Activated CD8-positive, alpha-beta memory T cell treated with anti-CD3 and anti-CD28 coated beads, Interleukin-2, amount 50 U/mL, for 24 hours (primary cell): ENCODE data around the gene PITPNC1.
"Not testable (repeated sequence)": the region's sequence is repeated elsewhere in the genome, so short reads cannot be mapped to it uniquely, and the experiment has no call there.

Experiments
- DNase-seq: peaks from one replicate; pipeline ENCODE4 v3.0.0-alpha.2; 2020; ENCODE audit errors: extremely low read depth

PITPNC1 gene

DNA sequence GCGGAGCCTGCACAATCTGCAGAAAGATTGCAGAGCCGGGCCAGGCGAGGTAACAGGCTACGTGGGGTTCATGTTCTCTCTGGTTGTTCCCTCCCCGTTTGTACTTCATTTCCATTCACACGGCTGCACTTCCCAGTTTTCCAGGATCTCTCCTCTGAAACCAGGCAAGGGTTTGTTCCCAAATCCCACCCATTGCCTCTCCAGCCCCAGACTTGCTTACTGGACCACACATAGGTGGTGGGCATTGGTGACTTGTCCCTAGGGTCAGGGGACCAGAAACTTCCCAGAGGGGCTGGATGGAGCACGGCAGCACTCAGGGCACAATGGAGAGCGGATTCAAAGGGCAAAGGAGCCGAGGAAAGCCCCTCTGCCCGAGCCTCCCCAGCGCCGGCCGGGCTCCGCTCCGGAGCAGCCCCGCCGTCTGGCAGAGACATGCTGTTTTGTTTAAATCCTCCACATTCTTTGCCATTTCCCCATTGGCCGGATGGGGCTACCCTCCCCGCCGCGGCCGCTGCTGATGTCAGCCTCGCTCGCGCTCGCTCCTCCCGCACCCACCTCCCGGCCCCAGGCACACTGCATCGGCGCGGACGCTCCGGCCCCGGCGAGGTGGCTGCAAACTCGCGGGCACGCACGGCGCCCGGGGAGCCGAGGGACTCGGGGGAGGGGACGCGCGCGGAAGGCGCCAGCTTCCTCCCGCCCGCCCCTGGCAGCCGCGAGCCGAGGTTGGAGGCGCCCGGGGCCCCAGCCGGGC is at the start of gene PITPNC1:
Gene PITPNC1, plus strand, starts transcription at position 545 of the 751 bp plus-strand sequence.
- peak; percentile 63 for DNase-seq

DNA sequence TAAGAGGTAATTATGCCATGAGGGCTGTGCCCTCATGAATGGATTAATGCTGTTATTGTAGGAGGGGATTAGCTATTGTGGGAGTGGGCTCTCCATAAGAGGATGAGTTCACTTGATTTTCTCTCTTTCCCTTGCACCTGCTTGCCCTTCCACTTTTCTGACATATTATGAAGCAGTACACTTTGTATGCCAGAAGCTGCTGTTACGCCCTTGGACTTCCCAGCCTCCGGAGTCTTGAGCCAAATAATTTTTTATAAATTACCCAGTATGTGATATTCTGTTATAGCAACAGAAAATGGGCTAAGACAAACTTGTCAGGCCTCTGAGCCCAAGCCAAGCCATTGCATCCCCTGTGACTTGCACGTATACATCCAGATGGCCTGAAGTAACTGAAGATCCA is 49.1 kb upstream of the PITPNC1 start:
- DNase-seq = no peak

DNA sequence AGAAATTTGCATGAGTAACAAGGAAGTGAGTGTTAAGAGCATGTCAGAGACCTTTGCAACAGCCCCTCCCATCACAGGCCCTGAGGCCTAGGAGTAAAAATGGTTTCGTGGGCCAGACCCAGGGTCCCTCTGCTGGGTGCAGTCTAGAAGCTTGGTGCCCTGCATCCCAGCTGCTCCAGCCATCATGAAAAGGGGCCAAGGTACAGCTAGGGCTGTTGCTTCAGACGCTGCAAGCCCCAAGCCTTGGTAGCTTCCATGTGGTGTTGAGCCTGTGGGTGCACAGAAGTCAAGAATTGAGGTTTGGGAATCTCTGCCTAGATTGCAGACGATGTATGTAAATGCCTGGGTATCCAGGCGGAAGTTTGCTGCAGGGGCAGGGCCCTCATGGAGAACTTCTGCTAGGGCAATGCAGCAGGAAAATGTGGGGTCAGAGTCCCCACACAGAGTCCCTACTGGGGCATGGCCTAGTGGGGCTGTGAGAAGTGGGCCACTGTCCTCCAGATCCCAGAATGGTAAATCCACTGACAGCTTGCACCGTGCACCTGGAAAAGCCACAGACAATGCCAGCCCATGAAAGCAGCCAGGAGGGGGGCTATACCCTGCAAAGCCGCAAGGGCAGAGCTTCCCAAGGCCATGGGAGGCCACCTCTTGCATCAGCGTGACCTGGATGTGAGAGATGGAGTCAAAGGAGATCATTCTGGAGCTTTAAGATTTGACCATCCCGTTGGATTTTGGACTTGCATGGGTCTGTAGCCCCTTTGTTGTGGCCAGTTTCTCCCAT is 45.5 kb upstream of the PITPNC1 start:
- DNase-seq = not testable (repeated sequence)

DNA sequence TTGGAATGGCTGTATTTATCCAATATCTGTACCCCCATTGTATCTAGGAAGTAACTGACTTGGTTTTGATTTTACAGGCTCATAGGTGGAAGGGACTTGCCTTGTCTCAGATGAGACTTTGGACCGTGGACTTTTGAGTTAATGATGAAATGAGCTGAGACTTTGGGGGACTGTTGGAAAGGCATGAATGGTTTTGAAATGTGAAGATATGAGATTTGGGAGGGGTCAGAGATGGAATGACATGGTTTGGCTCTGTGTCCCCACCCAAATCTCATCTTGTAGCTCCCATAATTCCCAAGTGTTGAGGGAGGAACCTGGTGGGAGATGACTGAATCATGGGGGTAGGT is 44.9 kb upstream of the PITPNC1 start:
- not testable (repeated sequence) for DNase-seq

DNA sequence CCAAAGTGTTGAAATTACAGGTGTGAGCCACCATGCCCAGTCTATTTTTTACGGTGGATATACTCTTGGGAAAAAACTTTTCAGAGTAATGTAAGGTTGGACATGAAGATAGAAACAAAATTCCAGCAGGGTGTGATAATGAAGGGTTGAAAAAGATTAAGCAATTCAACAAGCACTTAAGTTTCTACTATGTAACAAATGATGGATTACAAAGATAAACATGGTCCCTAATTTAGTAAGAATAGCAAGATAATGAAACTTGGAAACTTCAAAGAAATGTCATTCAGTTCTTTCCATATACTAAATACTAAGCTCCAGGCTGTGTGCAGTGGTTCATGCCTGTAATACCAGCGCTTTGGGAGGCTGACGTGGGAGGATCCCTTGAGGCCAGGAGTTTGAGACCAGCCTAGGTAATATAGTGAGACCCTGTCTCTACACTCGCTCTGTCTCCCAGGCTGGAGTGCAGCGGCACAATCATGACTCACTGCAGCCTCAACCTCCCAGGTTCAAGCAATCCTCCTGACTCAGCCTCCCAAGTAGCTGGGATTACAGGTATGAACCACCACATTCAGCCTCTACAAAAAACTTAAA is 41.7 kb upstream of the PITPNC1 start:
- DNase-seq = no peak

DNA sequence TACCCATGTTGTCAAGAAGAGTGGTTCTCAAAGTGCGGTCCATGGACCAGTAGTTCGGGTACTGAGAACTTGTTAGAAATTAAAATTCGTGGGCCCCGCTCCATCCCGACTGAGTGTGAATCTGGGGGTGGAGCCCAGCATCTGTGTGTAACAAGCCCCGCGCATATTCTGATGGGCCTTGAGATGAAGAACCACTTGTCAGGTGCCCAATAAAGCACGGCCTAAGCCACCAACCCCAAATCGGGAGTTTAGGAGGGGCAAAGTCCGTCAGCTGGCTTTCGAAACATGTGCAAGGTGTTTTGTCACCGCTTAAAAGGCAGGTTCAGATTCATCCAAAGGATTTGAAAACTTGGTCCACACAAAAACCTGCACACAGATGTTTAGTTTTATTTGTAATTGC is 40.2 kb upstream of the PITPNC1 start:
- no peak for DNase-seq

DNA sequence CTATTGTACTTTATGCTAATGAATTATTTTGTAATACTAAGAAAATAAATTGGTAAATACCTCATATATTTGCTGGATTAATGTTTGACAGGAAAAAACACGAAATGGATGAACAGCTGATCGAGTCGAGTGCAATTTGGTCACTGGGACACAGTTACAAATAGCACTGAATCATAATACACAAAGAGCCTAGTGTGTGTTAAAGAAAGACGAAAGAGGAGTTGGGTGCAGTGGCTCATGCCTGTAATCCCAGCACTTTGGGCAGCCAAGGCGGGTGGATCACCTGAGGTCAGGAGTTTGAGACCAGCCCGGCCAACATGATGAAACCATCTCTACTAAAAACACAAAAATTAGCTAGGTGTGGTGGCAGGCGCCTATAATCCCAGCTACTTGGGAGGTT is 38.7 kb upstream of the PITPNC1 start:
- DNase-seq = not testable (repeated sequence)

DNA sequence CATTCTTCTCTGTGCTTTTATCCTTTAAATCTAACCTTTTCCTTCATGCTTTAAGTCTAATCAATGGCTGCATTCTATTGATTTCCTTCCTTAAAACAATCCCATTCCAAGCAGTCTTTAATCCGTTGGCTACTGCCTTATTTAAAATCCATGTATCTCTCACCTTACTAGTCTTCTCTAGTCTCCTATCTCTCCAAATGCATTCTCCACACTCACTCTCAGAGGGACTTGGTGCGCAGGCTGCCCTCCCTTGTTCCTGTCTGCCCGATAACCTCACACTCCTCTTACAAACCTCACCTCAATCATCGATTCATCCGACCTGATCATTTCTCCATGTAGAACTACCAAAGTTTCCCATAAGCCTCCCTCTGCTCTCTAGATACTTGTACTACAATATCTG is 33.8 kb upstream of the PITPNC1 start:
- no peak for DNase-seq

DNA sequence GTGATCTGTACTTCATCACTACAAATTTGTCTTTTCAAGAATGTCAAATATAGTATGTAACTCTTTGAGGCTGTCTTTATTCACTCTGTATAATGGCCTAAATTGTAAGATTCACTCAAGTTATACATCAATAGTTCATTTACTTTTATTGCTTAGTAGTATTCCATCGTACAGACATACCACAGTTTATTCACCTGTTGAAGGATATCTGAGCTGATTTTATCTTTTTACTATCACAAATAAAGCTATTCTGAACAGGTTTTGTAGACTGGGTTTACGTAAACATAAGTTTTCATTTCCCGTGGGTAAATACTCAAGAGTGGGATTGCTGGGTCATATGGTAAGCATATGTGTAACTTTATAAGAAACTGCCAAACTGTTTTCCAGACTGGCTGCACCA is 29.3 kb upstream of the PITPNC1 start:
- DNase-seq = no peak

DNA sequence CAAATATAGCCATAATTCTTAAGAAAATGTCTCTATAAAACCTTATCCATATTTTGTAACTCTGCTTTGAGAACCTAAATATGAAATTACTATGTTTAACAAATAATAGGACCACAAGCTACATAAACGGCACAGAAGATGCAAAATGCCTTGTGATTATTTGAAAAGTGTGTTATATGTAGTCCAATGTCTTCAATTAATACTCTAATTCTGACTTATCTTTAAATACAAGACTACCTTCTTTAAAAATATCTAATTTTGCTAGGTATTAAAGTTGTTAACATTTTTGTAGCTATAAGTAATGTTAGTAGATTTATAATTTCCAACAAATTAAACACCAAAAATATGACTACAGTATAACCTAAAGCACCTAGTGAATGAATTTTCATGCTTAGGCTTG is 27.7 kb upstream of the PITPNC1 start:
- DNase-seq = no peak

DNA sequence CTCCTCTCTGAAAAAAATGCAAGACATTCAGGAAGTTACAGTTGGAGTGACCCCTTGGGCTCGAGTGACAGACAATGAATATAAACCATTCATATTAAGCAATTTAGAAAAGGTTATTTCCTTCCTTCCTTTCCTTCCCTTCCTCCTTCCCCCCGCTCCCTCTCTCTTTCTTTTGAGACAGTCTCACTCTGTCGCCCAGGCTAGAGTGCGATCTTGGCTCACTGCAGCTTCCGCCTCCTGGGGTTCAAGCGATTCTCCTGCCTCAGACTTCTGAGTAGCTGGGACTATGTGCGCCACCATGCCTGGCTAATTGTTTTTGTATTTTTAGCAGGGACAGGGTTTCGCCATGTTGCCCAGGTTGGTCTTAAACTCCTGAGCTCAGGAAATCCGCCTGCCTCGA is 23.9 kb upstream of the PITPNC1 start:
- no peak for DNase-seq

DNA sequence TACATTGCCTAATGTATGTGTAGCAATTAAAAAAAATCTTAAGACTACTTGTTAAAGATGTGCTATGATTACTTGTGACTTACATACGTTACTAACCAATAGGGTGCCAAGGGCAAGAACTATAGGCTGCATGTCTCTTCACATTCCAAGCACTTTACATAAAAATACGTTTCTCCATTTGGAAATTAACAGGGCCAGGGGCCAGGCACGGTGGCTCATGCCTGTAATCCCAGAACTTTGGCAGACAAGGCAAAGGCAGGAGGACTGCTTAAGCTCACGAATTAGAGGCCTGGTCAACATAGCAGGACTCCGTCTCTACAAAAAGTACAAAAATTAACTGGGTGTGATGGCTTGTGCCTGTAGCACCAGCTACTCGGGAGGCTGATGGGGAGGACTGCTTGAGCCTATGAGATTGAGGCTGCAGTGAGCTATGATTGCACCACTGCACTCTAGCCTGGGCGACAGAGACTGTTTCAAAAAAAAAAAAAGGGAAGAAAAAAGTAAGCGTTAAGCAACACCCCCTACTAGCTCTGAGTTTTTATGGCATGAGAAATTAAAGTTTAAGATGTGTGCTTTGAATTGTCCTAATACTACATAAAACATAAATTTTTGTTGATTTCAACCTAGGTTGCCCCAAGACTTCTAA is 23.0 kb upstream of the PITPNC1 start:
- DNase-seq = no peak

DNA sequence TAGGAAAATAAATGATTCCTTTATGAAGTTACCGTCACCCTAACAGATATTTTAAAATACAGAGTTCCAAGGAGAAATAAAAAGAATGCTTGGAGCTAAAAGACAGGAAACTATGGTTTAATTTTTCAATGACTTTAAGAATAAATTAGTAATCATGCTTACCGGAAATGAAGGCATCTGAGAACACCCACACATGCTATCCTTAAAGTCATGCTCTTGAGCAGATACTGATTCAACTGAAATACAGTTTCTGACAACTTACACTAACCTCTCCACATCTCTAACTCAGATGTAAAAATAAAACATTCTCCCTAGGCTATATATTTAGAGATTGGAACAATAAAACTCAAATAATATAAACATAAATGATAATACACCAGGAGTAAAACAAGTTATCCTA is 18.5 kb upstream of the PITPNC1 start:
- DNase-seq = no peak

DNA sequence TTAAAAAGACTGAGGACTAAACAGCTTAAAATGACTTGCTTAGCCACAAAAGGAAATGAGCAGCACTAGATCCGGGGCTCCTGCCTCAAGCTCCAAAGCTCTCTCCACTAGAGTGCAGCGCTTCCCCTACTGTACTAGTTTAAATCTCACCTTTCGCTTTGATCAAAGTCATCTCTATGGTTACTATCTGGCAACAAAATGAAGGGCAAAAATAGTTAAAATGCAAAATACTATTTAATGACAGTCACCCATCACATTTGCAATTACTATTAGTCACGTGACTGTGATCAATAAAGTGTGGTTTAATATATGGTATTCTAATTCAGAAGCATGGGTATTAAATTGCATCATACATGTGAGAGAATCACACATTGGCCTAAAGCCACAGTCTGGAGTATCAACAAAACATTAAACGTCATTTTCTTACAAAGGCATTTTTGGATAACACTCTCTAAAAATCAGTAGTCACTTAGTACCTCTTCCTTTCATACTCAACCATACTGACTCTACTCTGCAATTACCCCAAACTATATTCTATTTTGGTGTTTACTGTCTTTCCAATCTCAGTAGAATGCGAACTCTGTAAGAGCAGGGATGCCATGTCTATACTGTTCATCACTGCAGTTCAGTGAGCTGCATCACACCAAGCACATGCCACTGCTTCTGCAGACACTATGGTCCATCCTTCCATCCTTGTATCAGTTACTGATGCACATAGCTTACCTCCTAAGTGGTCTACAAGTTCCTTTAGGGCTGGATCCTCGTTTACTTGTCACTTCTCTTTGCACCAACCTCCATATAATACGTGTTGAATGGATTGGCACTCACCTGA is 16.9 kb upstream of the PITPNC1 start:
- DNase-seq = no peak

DNA sequence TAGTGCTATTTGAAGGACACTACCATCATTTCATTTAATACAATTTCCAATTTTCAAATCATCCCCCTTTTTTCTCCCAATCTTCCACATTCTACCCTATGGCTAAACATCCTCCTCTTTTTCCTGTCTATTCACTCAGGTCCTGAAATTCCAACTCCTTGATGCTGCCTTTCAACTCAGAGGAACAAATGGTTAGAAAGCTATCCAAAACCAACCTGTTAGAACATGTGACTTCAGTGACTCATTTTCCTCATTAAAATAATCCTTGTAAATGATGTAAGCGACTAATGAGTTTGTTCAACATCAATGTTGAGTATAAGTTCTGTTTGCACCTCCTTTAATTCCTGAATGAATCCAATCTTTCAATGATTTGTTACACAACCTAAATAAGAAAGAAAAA is 16.2 kb upstream of the PITPNC1 start:
- DNase-seq = no peak

DNA sequence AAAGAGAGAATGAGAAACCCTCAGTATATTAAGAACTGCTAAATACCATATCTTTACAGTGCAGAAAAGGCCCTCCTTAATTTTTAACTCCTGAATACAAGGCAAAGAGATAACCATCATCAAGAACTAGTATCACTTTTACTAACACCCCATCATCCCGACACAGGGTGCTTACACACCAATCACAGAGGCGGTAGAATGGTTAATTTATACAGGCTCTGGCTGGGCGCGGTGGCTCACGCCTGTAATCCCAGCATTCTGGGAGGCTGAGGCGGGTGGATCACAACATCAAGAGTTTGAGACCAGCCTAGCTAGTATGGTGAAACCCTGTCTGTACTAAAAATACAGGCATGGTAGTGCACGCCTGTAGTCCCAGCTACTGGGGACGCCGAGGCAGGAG is 14.9 kb upstream of the PITPNC1 start:
- DNase-seq = no peak

DNA sequence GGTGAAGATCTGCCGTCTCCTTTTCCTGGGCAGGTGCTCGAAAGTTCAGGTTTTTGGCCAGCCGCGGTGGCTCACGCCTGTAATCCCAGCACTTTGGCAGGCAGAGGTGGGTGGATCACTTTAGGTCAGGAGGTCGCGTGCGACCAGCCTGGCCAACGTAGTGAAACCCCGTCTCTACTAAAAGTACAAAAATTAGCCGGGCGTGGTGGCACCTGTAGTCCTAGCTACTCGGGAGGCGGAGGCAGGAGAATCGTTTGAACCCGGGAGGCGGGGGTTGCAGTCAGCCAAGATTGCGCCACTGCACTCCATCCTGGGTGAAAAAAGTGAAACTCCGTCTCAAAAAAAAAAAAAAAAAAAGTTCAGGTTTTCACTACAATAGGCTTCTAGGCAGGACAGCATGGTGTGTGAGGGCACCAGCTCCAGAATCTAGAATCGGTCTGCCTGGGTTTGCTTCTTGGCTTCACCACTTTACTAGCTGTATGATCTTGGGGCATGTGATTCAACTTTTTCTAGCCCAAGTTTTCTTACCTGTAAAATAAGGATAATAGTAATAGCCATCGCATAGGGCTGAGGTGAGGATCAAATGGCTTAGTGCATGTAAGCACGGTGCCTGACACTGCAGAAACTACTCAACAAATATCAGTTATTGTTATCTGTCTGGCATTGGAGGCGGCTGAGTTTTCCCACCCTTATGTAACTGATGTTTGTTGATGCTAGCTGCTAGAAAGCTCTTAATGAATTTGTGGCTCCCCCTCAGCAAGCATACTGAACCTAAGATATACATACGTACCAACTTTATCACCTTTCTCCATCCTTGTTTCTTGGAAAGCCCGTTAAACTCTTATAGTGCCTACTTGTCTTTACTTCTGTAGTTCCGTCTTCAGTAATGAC is 12.0 kb upstream of the PITPNC1 start:
- no peak for DNase-seq

DNA sequence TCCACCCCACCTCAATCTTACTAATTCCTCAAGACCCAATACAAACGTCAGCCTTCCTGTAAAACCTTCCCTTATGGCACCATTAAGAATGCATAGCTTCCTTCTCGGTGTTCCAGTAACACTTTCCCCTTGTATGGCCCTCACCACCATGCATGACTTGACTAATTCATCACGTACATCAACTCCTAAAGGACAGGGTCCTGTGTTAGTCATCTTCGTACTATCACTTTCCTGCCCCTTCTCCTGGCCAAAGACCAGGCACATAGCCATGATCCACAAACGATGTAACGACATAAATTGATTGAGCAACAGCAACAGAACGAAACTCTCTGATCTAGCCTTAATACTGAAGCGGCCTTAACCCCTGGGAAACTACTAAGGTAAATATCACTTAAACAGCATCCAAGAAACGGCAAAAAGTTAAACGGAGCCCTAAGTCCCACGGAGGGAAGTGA is 11.3 kb upstream of the PITPNC1 start:
- DNase-seq = no peak

DNA sequence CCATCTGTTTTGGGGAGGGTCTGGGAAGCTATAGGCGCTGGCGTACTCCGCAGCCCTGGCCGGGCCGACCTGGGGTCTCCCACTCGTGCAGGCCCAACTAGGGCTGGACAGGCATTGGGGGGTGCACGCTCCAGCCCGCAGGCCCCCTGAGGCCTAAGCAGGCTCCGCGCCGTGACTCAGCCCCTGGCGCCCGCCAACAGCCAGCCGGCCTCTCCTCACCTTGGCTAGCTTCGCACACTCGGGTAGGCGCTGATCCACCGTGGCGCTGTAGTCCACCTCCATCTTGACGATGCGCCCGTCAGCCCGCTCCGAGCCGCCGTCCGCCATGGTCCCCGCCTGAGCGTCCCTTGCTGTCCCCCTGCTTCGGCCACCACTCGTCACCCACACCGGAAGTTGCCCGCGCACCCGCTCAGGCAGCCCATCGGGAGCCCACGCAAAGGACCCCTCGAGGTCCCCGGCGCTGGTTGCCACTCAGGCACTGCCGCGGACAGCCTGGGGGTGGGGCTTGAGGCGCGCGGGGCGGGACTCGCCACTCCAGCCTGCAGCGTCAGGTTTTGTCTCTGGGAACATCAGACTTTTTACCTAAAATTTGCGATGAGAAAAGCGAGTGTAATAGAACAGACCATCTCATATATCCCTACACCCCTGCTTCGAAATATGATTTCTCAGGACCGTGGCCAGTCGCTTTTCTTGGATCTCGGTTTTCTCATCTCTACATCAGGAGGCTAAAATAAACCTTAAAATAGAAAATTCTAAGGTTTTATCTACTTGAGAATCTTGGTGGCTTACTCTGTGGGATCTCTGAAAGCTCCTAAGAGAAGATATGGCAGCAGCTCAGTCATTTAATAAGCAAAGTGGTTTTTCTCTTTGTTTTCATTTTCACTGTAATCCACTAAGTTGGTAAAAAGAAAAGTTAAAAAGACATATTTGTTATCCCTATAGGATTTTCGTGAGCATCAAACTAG is 10.6 kb upstream of the PITPNC1 start, which contains the start of gene PSMD12:
Gene PSMD12, minus strand, starts transcription at position 385 of the 965 bp plus-strand sequence. Its CDS starts 58 bp downstream, at position 327.
- DNase-seq = peak; percentile 82
